ENCODE measurements around the gene KCNJ11.

KCNJ11 gene

GRCh38 chr11:17391493-17392355 is 3.3 kb upstream of the KCNJ11 start:
- DNase-seq (ENCODE audit: low read depth, low spot score), result no peak

GRCh38 chr11:17389957-17390649 is 1.6 kb upstream of the KCNJ11 start:
- no peak for DNase-seq (ENCODE audit: low read depth, low spot score)

- peak; percentile 60 for DNase-seq (ENCODE audit: low read depth, low spot score)
These were observed 925 bp upstream of the KCNJ11 start for GRCh38 chr11:17389211-17389956.

- no peak for DNase-seq (ENCODE audit: low read depth, low spot score)
These were observed 648 bp downstream of the KCNJ11 start for GRCh38 chr11:17387811-17388210.

GRCh38 chr11:17387254-17387653 is 1.2 kb downstream of the KCNJ11 start:
- no peak for DNase-seq (ENCODE audit: low read depth, low spot score)

- no peak for DNase-seq (ENCODE audit: low read depth, low spot score)
These were observed 2.0 kb downstream of the KCNJ11 start for GRCh38 chr11:17386331-17387084.

GRCh38 chr11:17385926-17386325 is 2.5 kb downstream of the KCNJ11 start:
- no peak for DNase-seq (ENCODE audit: low read depth, low spot score)

- no peak for DNase-seq (ENCODE audit: low read depth, low spot score)
These were observed 3.0 kb downstream of the KCNJ11 start for GRCh38 chr11:17385492-17385891.

GRCh38 chr11:17384002-17384511 is 4.4 kb downstream of the KCNJ11 start:
- peak; percentile 47 for DNase-seq (ENCODE audit: low read depth, low spot score)

- DNase-seq (ENCODE audit: low read depth, low spot score), result no peak
These were observed 5.0 kb downstream of the KCNJ11 start for GRCh38 chr11:17383461-17383860.

GRCh38 chr11:17382046-17382728 is 6.3 kb downstream of the KCNJ11 start:
- no peak for DNase-seq (ENCODE audit: low read depth, low spot score)

- DNase-seq (ENCODE audit: low read depth, low spot score), result no peak
These were observed 7.3 kb downstream of the KCNJ11 start for GRCh38 chr11:17381156-17381555.

- DNase-seq (ENCODE audit: low read depth, low spot score), result no peak
These were observed 8.9 kb downstream of the KCNJ11 start for GRCh38 chr11:17379383-17380180.

- DNase-seq (ENCODE audit: low read depth, low spot score), result no peak
These were observed 9.8 kb downstream of the KCNJ11 start for GRCh38 chr11:17378655-17379054.

GRCh38 chr11:17376493-17376892 is 12.0 kb downstream of the KCNJ11 start:
- DNase-seq (ENCODE audit: low read depth, low spot score), result no peak

- no peak for DNase-seq (ENCODE audit: low read depth, low spot score)
These were observed 12.9 kb downstream of the KCNJ11 start for GRCh38 chr11:17375547-17375946.

- no peak for DNase-seq (ENCODE audit: low read depth, low spot score)
These were observed 16.8 kb downstream of the KCNJ11 start for GRCh38 chr11:17371614-17372013.

GRCh38 chr11:17369684-17370243 is 18.7 kb downstream of the KCNJ11 start:
- no peak for DNase-seq (ENCODE audit: low read depth, low spot score)

- DNase-seq (ENCODE audit: low read depth, low spot score), result no peak
These were observed 19.4 kb downstream of the KCNJ11 start for GRCh38 chr11:17369094-17369493.

- DNase-seq (ENCODE audit: low read depth, low spot score), result no peak
These were observed 19.9 kb downstream of the KCNJ11 start for GRCh38 chr11:17368551-17368950.
